Epithelial cell of esophagus (primary cell): ENCODE results near the gene DAGLA.

Experiments used
- DNase-seq: peaks from one replicate; pipeline ENCODE4 v3.0.0; 2010; ENCODE audit warnings: low read depth
- H3K4me3 ChIP-seq: 2 replicates; pipeline ENCODE4 v1.5.1; 2011; ENCODE audit warnings: mild to moderate bottlenecking, low read length, control low read depth
- CTCF ChIP-seq: IDR thresholded peaks from 2 replicates; pipeline ENCODE4 v1.5.1; 2011; ENCODE audit warnings: low read depth, mild to moderate bottlenecking, low read length, control low read depth, inconsistent platforms; ENCODE audit not compliant: insufficient read depth; ENCODE audit errors: missing control alignments

DAGLA gene

GRCh38 chr11:61701242-61701886 lies 21.2 kb downstream of the DAGLA start:
- no peak for TF ChIP-seq CTCF
- DNase-seq, result peak; percentile 22
- no peak overlapping the region for H3K4me3 ChIP-seq

GRCh38 chr11:61702701-61703312 lies 22.6 kb downstream of the DAGLA start:
- H3K4me3 ChIP-seq, result no peak overlapping the region
- no peak for DNase-seq
- no peak for TF ChIP-seq CTCF

- TF ChIP-seq CTCF, result no peak
- no peak overlapping the region for H3K4me3 ChIP-seq
- DNase-seq, result peak; percentile 22
Observed at GRCh38 chr11:61704838-61705237, 24.6 kb downstream of the DAGLA start.

GRCh38 chr11:61706452-61707400 lies 26.5 kb downstream of the DAGLA start:
- no peak overlapping the region for H3K4me3 ChIP-seq
- no peak for TF ChIP-seq CTCF
- DNase-seq, result no peak

GRCh38 chr11:61707574-61707973 lies 27.4 kb downstream of the DAGLA start:
- no peak overlapping the region for H3K4me3 ChIP-seq
- TF ChIP-seq CTCF, result no peak
- DNase-seq, result peak; percentile 25

GRCh38 chr11:61709110-61709509 lies 28.9 kb downstream of the DAGLA start:
- no peak overlapping the region for H3K4me3 ChIP-seq
- DNase-seq, result no peak
- no peak for TF ChIP-seq CTCF
